Ishikawa (cell line): ENCODE data around the gene SUMO3.

Experiments used
- EGR1 ChIP-seq: IDR thresholded peaks from 2 replicates; pipeline ENCODE4 v1.6.1; 2012
- TAF1 ChIP-seq: IDR thresholded peaks from 2 replicates; pipeline ENCODE4 v1.6.1; 2012; ENCODE audit warnings: low read depth, mild to moderate bottlenecking
- TCF12 ChIP-seq: IDR thresholded peaks from 2 replicates; pipeline ENCODE4 v1.6.1; 2012; ENCODE audit warnings: low read depth

DNA sequence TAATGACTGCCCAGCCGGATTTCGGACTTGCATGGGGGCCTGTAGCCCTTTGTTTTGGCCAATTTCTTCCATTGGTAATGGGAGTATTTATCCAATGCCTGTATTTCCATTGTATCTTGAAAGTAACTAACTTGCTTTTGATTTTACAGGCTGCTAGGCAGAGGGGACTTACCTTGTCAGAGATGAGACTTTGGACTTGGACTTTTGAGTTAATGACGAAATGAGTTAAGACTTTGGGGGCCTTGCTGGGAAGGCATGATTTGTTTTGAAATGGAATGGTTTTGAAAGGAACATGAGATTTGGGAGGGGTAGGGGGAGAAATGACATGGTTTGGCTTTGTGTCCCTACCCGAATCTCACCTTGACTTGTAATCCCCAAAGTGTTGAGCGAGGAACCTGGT is 25.9 kb downstream of the SUMO3 start:
- TF ChIP-seq TCF12 (no peak), EGR1 (no peak), TAF1 (no peak)
